Fibroblast of mammary gland (primary cell): ENCODE data around the gene PRRT4.

Experiments used
- DNase-seq: peaks from one replicate; pipeline ENCODE4 v3.0.0-alpha.2; 2010; ENCODE audit warnings: low read depth
- H3K4me3 ChIP-seq: 2 replicates; pipeline ENCODE4 v1.5.1; 2011; ENCODE audit warnings: low read depth, mild to moderate bottlenecking, low read length, moderate library complexity; ENCODE audit not compliant: control insufficient read depth
- CTCF ChIP-seq: conservative IDR thresholded peaks from 2 replicates; pipeline ENCODE4 v1.5.1; 2011; ENCODE audit warnings: low read depth, low read length, inconsistent platforms; ENCODE audit not compliant: control insufficient read depth, insufficient read depth

Gene PRRT4

GRCh38 chr7:128370491-128370890, 9.0 kb upstream of the PRRT4 start:
- TF ChIP-seq CTCF: no peak

DNA sequence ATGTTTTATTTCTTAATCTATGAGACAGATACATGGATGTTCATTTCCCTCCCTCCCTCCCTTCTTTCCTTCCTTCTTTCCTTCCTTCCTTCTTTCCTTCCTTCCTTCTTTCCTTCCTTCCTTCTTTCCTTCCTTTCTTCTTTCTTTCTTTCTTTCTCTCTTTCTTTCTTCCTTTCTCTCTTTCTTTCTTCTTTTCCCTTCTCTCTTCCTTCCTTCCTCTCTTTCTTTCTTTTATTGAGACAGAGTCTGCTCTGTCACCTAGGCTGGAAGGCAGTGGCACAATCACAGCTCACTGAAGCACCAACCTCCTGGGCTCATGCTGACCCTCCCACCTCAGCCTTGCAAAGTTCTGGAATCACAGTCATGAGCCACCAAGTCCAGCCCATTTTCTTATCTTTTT, 5.5 kb upstream of the PRRT4 start:
- no peak overlapping the region for H3K4me3 ChIP-seq
- no peak for DNase-seq
- no peak for TF ChIP-seq CTCF

More at GRCh38 chr7:128370491-128370890, 9.0 kb upstream of the PRRT4 start:
- H3K4me3 ChIP-seq: no peak overlapping the region
- DNase-seq: no peak

DNA sequence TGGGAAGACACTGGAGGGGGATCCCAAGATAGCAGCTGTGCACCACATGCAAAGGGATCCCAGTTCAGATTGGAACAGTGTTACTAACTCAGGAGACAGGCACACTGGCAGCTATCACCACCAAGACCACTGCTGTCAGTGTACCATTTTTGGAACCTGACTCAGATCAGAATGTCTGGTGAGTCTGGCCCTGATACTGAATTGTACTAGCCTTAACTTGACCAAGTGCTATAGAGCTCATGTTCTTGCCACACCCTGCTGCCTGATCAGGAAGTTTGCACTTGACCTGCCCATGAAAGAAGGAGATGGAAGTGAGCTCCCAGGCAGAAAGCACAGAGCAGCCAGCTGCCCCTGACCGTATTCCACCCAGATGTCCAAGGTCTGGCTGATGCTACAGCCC, 4.8 kb upstream of the PRRT4 start:
- no peak for DNase-seq
- H3K4me3 ChIP-seq: no peak overlapping the region
- no peak for TF ChIP-seq CTCF

DNA sequence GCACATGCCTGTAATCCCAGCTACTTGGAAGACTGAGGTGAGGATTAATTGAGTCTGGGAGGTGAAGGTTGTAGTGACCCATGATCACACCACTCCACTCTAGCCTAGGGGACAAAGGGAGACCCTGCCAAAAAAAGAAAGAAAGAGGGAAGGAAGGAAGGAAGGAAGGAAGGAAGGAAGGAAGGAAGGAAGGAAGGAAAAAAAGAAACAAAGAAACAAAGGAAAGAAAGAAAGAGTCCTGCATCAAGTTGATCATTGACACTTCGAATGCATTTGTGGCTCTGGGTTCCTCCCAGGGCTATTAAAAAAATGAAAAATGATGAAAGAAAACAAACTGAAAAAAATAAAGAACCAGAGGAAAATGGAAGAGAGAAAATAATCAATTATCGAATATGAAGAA, 3.9 kb upstream of the PRRT4 start:
- no peak overlapping the region for H3K4me3 ChIP-seq
- no peak for DNase-seq
- no peak for TF ChIP-seq CTCF

DNA sequence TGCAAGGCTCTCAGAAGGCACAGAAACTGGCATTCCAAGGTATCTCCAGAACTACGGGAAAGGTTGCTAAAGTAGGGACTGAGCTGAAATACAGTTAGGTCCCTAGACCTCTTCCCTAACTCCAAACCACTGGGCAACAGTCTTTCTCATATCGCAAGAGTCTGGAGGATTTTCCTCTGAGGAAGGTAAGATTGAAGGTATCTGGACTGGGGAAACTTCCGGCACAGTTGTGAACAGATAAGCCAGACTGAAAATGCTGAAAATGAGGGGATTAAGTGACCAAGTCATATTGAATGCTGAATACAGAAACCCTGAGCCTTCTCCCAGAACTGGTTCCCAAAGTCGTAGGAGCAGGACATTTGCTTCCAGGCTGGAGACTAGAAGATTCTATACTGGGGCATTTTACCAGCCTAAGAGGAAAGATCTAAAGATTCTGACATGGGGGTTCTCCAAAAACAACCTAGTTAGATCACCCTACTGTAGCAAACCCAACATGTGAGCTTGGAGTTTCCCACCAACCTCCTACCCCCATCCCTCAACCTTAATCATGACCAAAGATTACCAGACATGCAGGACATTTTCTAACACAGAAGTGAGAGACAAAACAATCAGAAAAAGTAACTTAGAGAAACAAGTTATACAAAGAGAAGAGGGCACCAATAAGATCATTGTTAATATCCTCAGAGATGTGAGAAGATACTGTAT, 2.8 kb upstream of the PRRT4 start:
- TF ChIP-seq CTCF: no peak
- DNase-seq: no peak
- H3K4me3 ChIP-seq: no peak overlapping the region

DNA sequence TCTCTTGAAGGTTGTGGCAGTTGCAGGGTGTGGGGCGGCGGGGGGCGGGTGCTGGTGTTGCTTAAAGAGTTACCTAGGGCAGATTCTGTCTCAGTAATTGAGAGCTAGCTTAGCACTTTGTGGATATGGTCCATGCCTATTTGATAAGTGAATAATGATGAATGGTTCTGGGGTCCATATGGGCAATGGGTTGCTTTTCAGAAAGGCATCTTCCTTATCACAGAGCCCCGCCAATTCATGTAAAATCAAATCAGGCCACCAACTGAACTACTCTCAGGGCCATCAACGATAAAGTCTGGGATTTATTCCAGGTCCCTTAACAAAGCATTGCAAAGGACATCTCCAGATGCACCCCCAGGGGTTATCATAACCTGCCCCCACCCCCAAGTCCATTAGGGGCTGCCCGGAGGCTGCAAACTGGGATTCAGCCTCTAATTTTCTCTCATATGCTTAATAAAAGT, 1.8 kb upstream of the PRRT4 start:
- H3K4me3 ChIP-seq: no peak overlapping the region
- DNase-seq: no peak
- TF ChIP-seq CTCF: no peak
